GM10266 (cell line): ENCODE measurements around the gene TNFRSF4.
A peak's percentile ranks its signal among the peaks of the same experiment; 100 is the strongest.

Source experiments
- DNase-seq: peaks from one replicate; pipeline ENCODE4 v3.0.0; 2012; ENCODE audit errors: extremely low spot score
- TF ChIP-seq, protein P1 (sequence below): IDR thresholded peaks from 2 replicates; pipeline ENCODE4 v1.5.1; 2012; ENCODE audit warnings: mild to moderate bottlenecking, low read depth; ENCODE audit not compliant: control insufficient read depth, insufficient read depth; ENCODE audit errors: missing control alignments

The TNFRSF4 gene

DNA sequence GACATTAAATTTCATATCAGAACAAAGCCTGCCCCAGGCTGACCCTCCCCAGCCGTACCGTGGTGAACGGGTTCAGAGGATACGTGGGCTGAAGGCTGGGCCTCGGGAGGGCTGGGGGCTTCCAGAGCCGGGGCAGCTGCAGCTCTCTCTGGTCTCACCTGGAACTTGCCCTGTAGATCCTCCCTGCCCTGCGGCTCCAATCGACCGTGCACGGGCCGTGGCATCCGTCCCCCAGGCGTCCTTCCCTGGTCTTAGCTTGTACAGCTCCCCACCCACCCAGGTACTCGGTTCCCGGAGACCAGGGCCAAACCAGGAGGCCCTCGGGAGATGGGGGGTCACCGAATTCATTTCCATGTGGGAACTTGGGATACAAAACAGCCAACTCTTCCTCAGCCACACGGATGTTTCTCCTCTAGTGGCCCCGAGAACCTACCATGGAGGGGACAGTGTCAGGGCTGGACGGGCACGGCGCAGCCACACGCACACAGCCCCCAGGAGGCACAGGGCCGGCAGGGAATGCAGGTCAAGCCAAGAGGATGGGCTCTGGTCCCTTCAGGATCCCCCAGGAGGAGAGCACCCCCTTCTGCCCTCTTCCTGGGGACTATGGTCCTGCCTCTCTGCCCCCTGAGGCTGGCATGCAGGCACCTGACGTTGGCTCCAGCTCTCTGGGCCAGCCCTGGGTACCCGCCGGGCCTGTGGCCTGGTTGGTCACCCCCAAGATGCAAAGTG lies 21.2 kb upstream of the TNFRSF4 start:
- TF ChIP-seq, protein P1, sequence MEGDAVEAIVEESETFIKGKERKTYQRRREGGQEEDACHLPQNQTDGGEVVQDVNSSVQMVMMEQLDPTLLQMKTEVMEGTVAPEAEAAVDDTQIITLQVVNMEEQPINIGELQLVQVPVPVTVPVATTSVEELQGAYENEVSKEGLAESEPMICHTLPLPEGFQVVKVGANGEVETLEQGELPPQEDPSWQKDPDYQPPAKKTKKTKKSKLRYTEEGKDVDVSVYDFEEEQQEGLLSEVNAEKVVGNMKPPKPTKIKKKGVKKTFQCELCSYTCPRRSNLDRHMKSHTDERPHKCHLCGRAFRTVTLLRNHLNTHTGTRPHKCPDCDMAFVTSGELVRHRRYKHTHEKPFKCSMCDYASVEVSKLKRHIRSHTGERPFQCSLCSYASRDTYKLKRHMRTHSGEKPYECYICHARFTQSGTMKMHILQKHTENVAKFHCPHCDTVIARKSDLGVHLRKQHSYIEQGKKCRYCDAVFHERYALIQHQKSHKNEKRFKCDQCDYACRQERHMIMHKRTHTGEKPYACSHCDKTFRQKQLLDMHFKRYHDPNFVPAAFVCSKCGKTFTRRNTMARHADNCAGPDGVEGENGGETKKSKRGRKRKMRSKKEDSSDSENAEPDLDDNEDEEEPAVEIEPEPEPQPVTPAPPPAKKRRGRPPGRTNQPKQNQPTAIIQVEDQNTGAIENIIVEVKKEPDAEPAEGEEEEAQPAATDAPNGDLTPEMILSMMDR, result no peak
- no peak for DNase-seq

DNA sequence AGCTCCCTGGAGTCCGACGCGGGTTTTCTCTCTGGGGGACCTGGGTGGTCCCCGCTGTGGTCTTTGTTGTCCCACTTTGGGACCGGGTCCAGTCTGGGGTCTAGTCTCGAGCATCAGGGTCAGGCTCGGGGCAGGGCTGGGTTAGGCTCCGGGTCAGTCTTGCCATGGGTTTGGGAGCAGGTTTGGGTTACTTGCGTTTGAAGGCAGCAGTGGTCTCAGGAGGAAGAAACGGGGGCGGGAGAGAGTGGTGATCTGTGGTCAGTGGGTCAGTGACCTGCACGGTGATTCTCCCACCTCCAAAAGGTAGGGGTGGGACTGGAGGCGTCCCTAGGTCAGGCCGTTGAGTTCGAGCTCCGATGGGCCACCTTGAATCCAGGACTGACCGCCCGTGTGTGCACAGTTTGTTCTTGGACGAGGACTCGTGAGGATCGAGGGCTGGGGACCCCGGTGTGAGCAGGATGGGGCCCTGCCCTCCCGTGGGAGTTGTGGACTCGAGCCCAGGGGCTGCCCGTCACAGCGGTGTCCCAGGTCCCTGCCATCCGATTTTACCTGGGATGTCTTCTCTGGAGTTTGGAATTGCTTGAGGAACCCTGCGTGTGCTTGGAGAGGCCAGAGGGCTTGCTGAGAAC lies 20.3 kb upstream of the TNFRSF4 start:
- no peak for DNase-seq
- TF ChIP-seq, protein P1, result no peak

DNA sequence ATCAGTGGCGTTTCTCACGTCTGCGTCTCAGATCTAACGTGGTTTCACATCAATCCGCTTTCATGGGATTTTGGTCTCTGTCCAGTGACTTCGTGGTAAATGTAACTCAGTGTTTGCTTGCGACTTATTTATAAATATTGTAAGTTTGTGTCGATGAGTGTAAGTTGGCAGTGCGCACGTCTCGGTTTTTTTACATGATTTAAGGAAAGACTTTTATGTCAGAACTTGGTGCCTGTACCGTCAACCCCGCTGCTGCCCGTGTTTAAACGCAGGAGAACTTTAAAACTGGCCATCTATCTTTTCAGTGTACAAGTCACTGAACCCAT lies 19.6 kb upstream of the TNFRSF4 start:
- TF ChIP-seq, protein P1, result no peak
- DNase-seq, result no peak

DNA sequence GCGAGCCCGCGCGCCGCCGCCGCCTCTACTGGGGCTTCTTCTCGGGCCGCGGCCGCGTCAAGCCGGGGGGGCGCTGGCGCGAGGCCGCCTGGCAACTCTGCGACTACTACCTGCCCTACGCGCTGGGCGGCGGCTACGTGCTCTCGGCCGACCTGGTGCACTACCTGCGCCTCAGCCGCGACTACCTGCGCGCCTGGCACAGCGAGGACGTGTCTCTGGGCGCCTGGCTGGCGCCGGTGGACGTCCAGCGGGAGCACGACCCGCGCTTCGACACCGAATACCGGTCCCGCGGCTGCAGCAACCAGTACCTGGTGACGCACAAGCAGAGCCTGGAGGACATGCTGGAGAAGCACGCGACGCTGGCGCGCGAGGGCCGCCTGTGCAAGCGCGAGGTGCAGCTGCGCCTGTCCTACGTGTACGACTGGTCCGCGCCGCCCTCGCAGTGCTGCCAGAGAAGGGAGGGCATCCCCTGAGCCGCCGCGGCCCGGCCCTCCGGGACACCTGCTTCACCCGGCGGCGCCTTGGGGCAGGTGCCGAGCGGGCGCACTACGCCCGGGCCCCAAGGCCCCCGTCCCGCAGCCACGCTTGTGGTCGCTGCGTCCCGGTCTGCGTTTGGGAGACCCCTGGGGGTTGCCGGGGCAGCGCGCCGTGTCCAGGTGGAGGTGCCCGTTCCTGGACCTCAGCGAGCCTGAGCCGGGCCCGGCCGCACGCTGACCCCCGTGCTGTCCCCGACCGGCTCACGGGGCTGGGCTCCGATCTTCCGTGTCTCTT lies 19.0 kb upstream of the TNFRSF4 start:
- TF ChIP-seq, protein P1, result no peak
- DNase-seq, result no peak

DNA sequence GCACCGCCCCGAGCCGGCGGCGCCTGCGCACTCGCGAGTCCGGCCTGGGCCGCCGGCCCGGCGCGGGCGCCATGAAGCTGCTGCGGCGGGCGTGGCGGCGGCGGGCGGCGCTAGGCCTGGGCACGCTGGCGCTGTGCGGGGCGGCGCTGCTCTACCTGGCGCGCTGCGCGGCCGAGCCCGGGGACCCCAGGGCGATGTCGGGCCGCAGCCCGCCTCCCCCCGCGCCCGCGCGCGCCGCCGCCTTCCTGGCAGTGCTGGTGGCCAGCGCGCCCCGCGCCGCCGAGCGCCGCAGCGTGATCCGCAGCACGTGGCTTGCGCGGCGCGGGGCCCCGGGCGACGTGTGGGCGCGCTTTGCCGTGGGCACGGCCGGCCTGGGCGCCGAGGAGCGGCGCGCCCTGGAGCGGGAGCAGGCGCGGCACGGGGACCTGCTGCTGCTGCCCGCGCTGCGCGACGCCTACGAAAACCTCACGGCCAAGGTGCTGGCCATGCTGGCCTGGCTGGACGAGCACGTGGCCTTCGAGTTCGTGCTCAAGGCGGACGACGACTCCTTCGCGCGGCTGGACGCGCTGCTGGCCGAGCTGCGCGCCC lies 18.3 kb upstream of the TNFRSF4 start, which contains the start of gene B3GALT6:
Gene B3GALT6 (plus strand): TSS at position 30 of the 588 bp plus-strand sequence. CDS start 42 bp downstream, at position 72.
- TF ChIP-seq, protein P1, result no peak

DNA sequence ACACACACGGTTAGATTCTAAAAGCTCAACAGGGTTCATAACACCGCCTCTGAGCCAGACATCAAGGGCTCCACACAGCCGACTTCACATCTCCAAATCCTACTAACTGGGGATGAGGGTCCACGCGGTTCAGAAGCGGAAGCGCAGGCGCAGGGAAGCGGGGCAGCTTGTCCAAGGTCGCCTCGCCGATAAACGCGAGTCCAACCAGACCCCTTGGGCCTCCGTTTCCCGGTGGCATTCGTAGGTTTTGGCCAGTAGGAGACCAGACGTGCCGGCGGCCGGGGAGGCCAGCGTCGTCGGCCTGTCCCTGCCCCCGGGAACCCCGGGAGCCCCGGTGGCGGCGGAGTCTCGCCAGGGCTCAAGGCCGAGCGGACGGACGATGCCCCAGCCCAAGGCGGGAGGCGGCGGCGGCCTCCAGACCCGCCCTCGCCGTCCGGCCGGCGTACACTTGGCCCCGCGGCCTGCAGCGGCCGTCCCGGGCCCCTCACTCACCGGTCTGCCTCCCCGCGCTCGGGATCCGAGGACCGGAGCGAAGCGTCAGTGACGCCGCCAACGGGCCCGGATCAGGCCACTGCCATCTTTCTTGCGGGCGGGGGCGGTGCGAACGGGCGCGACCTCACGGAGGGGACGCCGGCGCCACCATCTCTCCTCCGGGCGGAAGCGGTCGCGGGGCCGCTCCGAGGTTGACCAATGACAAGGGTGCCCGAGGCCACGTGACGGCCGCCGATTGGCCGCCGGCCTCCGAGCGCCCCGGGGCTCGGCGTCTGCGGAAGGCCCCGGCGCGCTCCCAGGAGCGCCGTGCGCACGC lies 17.7 kb upstream of the TNFRSF4 start, which contains the start of gene SDF4:
Gene SDF4 (minus strand): TSS at position 602 of the 808 bp plus-strand sequence. CDS start 3,229 bp downstream, outside the sequence.
- TF ChIP-seq, protein P1, result no peak
- peak; percentile 100 for DNase-seq

More for the DNA sequence above, 18.3 kb upstream of the TNFRSF4 start, which contains the start of gene B3GALT6:
- no peak for DNase-seq
